ENCODE results near the gene CA12. TPM values are rescaled to one million over a fixed set of nuclear protein-coding genes. Genes with fewer than 3 reads are reported as not detected.

Gene CA12
- total RNA-seq, 1 experiment from 2014 or later, result 5.2 TPM

- DNase-seq (ENCODE audit: low read depth), result no peak
These were observed 20.3 kb upstream of the CA12 start for GRCh38 chr15:63401714-63402497.

- DNase-seq (ENCODE audit: low read depth), result no peak
These were observed 19.4 kb upstream of the CA12 start for GRCh38 chr15:63401078-63401477.

GRCh38 chr15:63398456-63398855, 16.8 kb upstream of the CA12 start:
- DNase-seq (ENCODE audit: low read depth), result no peak

GRCh38 chr15:63396152-63396928, 14.7 kb upstream of the CA12 start:
- no peak for DNase-seq (ENCODE audit: low read depth)

GRCh38 chr15:63395730-63396151, 14.1 kb upstream of the CA12 start:
- DNase-seq (ENCODE audit: low read depth), result no peak

- no peak for DNase-seq (ENCODE audit: low read depth)
These were observed 10.8 kb upstream of the CA12 start for GRCh38 chr15:63392361-63393009.

- DNase-seq (ENCODE audit: low read depth), result no peak
These were observed 10.2 kb upstream of the CA12 start for GRCh38 chr15:63391669-63392360.

GRCh38 chr15:63390689-63391088, 9.0 kb upstream of the CA12 start:
- DNase-seq (ENCODE audit: low read depth), result no peak

- no peak for DNase-seq (ENCODE audit: low read depth)
These were observed 8.4 kb upstream of the CA12 start for GRCh38 chr15:63389902-63390670.

- DNase-seq (ENCODE audit: low read depth), result no peak
These were observed 6.9 kb upstream of the CA12 start for GRCh38 chr15:63388511-63388910.

GRCh38 chr15:63387748-63388493, 6.3 kb upstream of the CA12 start:
- no peak for DNase-seq (ENCODE audit: low read depth)

GRCh38 chr15:63385911-63386531, 4.4 kb upstream of the CA12 start:
- no peak for DNase-seq (ENCODE audit: low read depth)

GRCh38 chr15:63384906-63385305, 3.3 kb upstream of the CA12 start:
- DNase-seq (ENCODE audit: low read depth), result no peak

GRCh38 chr15:63382966-63383710, 1.5 kb upstream of the CA12 start:
- DNase-seq (ENCODE audit: low read depth), result no peak

GRCh38 chr15:63380808-63381282, 801 bp downstream of the CA12 start:
- DNase-seq (ENCODE audit: low read depth), result no peak

GRCh38 chr15:63380151-63380807, 1.4 kb downstream of the CA12 start:
- no peak for DNase-seq (ENCODE audit: low read depth)

- DNase-seq (ENCODE audit: low read depth), result no peak
These were observed 2.0 kb downstream of the CA12 start for GRCh38 chr15:63379492-63380150.

- no peak for DNase-seq (ENCODE audit: low read depth)
These were observed 2.7 kb downstream of the CA12 start for GRCh38 chr15:63378946-63379345.
